Progenitor cell of endocrine pancreas (in vitro differentiated cells): Measurements from ENCODE around the gene LTBP2. TPM values are rescaled to one million over a fixed set of nuclear protein-coding genes. Genes with fewer than 3 reads are reported as not detected.

ENCODE experiments used
- DNase-seq: peaks from one replicate; pipeline ENCODE4 v3.0.0; 2021; ENCODE audit warnings: low spot score; ENCODE audit not compliant: unreplicated experiment
- H3K27ac Mint-ChIP-seq: 2 replicates; pipeline ENCODE4 v1.8.0; 2021; ENCODE audit warnings: mild to moderate bottlenecking, moderate library complexity, mixed read lengths
- H3K27me3 Mint-ChIP-seq: 2 replicates; pipeline ENCODE4 v1.8.0; 2021; ENCODE audit warnings: mixed read lengths
- H3K36me3 Mint-ChIP-seq: 2 replicates; pipeline ENCODE4 v1.8.0; 2022; ENCODE audit warnings: mixed read lengths; ENCODE audit not compliant: insufficient read depth
- H3K4me1 Mint-ChIP-seq: 2 replicates; pipeline ENCODE4 v1.8.0; 2021; ENCODE audit warnings: low read depth, mixed read lengths
- H3K4me3 Mint-ChIP-seq: 2 replicates; pipeline ENCODE4 v1.8.0; 2021; ENCODE audit warnings: low read depth, mild to moderate bottlenecking, moderate library complexity, mixed read lengths
- H3K9me3 Mint-ChIP-seq: 2 replicates; pipeline ENCODE4 v1.8.0; 2021; ENCODE audit warnings: low read depth, mixed read lengths
- CTCF ChIP-seq: fragments of 200-600 bp; sonication (generic); IDR thresholded peaks from one replicate; pipeline ENCODE4 v1.5.0; 2021; ENCODE audit warnings: antibody characterized with exemption, mild to moderate bottlenecking; ENCODE audit not compliant: unreplicated experiment
- total RNA-seq: library from RNA; stranded (reverse); gene quantifications from 2 replicates; pipeline ENCODE4 v1.2.1, GENCODE V29; 2021

LTBP2 gene
- total RNA-seq, 1 donor from 2014 or later, result 0.79 TPM

DNA sequence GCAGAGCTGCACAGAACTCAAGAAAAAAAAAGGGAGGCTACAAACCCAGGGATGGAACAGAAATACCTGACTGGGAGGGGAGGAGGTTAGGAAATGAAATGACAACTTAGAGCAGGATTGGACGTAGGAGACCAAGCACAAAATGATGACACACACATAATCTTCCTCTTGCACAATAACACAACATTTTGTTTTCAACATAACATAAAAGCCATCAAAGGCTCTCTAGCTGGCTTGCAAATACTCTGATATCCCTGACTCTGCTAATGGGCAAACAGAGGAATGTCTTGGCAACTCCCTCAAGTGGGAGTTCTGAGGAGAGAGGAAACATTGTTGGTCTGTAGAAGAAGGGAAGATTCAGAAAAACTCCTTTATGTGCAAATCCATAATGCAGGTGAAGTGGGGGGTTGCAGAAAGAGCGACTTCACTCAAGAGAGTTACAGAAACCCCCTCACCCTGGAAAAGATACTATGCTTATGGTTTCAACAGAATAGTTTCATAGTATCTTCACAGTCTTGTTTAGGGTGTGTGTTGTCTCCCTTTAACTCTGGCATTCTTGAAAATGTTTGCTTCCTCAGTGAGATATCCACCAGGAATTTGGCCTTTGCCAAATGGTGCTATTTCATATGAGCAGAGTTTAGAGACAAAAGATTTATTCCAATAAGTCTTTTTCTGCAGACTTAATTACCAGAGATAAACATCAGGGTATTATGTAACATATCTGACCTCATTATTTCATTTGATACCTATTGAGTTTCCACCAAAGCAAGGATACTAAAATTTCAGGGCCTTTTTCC, 43.8 kb upstream of the LTBP2 start:
- no peak overlapping the region for H3K27ac Mint-ChIP-seq
- no peaks in the 10 kb centered on the region for H3K27me3 Mint-ChIP-seq
- H3K4me3 Mint-ChIP-seq, result no peak overlapping the region
- no peak for TF ChIP-seq CTCF
- DNase-seq, result no peak
- no peaks in the 10 kb centered on the region for H3K9me3 Mint-ChIP-seq
- peaks cover 7% of the 10 kb centered on the region for H3K36me3 Mint-ChIP-seq
- no peaks in the 10 kb centered on the region for H3K4me1 Mint-ChIP-seq

GRCh38 chr14:74654931-74655330, 42.9 kb upstream of the LTBP2 start:
- Mint-ChIP-seq H3K4me1 (no peaks in the 10 kb centered on the region), H3K36me3 (peaks cover 7% of the 10 kb centered on the region), H3K27me3 (no peaks in the 10 kb centered on the region), H3K9me3 (no peaks in the 10 kb centered on the region), H3K27ac (no peak overlapping the region), H3K4me3 (no peak overlapping the region)
- no peak for TF ChIP-seq CTCF
- DNase-seq, result no peak

DNA sequence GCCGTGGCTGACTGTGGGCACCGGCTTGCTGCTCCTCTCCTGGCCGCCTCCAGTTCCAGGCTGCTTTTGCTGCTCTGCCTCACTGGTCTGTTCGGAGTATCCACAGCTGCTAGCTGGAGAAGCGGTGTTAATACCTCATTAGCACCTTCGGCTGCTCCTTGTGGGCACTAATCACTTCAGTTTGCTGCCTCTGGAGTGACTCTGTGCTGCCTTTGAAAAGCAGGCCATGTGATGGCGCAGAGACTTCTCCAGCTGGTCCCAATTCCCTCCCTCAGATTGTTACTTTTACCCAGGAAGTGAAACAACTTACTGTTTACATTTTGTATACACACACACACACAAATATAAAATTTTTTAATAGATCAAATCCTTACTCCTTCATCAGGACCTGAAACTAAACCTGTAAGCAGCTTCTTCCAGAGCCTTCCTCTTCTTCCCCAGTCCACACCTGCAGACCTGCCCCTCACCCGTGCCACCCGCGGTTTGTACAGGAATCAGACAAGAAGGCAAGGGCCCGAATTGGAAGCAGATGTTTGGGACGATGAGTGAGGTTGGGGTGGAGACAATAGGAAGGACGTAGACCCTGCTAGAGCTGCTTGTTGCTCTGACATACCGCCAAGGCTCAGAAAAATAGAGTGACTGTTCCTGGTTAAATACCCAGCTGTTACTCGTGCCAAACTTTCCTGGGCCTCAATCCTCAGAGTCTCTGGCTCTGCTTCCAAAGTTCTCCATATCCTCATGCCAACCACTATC, 41.5 kb upstream of the LTBP2 start:
- TF ChIP-seq CTCF, result no peak
- H3K27ac Mint-ChIP-seq, result no peak overlapping the region
- H3K4me1 Mint-ChIP-seq, result no peaks in the 10 kb centered on the region
- H3K4me3 Mint-ChIP-seq, result no peak overlapping the region
- DNase-seq, result no peak
- peaks cover 4% of the 10 kb centered on the region for H3K36me3 Mint-ChIP-seq
- H3K27me3 Mint-ChIP-seq, result no peaks in the 10 kb centered on the region
- no peaks in the 10 kb centered on the region for H3K9me3 Mint-ChIP-seq

DNA sequence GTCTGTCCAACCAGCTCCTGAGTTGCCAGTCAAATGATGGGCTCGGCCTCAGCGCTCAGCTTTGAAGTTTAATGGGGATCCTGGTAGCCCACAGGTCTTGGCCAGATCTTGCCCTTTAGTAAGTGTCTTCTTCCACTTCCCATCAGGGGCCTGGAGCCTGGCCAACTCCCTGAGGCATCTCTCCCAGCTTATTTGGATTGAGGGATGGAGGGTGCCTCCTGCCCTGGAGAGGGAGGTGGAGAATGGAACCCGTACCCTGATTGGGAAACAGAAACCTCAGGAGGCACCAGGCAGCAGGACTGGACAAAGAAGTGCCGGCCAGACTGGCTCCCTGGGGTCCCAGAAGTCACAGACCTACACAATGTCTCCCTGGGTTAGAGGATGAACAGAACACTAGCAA, 40.5 kb upstream of the LTBP2 start:
- no peaks in the 10 kb centered on the region for H3K27me3 Mint-ChIP-seq
- TF ChIP-seq CTCF, result no peak
- H3K9me3 Mint-ChIP-seq, result no peaks in the 10 kb centered on the region
- peaks cover 2% of the 10 kb centered on the region for H3K36me3 Mint-ChIP-seq
- no peak overlapping the region for H3K4me3 Mint-ChIP-seq
- no peaks in the 10 kb centered on the region for H3K4me1 Mint-ChIP-seq
- no peak for DNase-seq
- H3K27ac Mint-ChIP-seq, result no peak overlapping the region

- no peaks in the 10 kb centered on the region for H3K27me3 Mint-ChIP-seq
- H3K9me3 Mint-ChIP-seq, result no peaks in the 10 kb centered on the region
Measured at GRCh38 chr14:74650927-74651686, 39.1 kb upstream of the LTBP2 start.

More at GRCh38 chr14:74650927-74651686, 39.1 kb upstream of the LTBP2 start:
- DNase-seq, result no peak
- no peak for TF ChIP-seq CTCF
- Mint-ChIP-seq H3K36me3 (peaks cover 2% of the 10 kb centered on the region), H3K27ac (no peak overlapping the region), H3K4me3 (no peak overlapping the region), H3K4me1 (no peaks in the 10 kb centered on the region)
